ENCODE data around the gene ZNF783.

The ZNF783 gene

DNA sequence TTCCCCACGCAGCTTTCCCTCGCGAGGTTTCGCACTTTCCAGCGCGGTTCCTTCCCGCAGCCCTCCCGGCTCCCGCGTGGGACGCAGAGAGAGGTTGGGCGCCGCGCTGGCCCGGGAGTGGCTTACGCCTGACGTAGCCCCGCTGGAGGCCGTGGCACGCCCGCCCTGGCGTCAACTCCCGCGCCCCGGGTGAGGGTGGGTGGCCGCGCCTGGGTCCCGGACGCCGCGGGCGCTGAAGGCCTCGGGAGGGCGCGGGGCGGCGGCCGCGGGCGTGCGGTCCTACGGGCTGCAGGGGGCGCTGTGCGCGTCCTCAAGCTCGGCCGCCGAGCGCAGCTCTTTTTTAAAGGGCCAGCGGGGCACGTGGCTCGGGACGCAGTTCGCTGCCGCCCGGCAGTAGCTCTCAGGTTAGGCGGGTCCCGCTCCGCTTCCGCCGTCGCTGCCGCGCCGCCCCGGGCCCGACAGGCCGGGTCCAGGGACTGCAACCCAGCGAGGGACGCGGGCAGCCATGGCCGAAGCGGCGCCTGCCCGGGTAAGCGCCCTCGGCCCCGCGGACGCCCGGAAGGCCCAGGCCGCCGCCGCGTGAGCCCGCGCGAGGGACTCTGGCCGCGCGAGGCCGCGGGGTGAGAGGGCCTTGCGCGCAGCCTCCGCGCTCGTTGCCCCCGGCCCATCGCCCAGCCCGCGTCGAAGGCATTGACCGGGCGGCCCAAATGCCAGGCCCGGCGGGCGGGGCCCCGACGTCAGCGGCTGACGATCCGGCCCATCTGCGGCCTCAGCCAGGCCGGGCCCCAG lies at the start of gene ZNF783:
ZNF783 (plus strand) TSS at position 368 of the 789 bp plus-strand sequence; CDS start at position 506, 138 bp downstream.
- CTCF ChIA-PET = interaction anchor here (0.5 to 2.6 kb wide), 18 partner anchors 9 to 1108 kb away, joined by 3 to 14 read pairs (median 3); partner anchors contain the start of gene ZNF282
- POLR2A ChIA-PET = interaction anchor here (0.6 to 4.0 kb wide), 14 partner anchors 9 to 364 kb away, joined by 3 to 24 read pairs (median 6); partner anchors contain the start of genes ZNF282 and ZNF398
- TF ChIP-seq FOXK2 (IDR thresholded peaks at IDR 0.05) (no peak), BHLHE40 (IDR thresholded peaks at IDR 0.05; ENCODE audit: borderline replicate concordance) (no peak), ZNF384 (IDR thresholded peaks at IDR 0.05) (no peak), SP1 (IDR thresholded peaks at IDR 0.05) (no peak), ARNT (IDR thresholded peaks at IDR 0.05) (peak; percentile 44), L3MBTL2 (conservative IDR thresholded peaks at IDR 0.05) (peak; percentile 85), HDGF (IDR thresholded peaks at IDR 0.05; ENCODE audit: borderline replicate concordance) (no peak), TARDBP (IDR thresholded peaks at IDR 0.05) (peak; percentile 85), SUZ12 (IDR thresholded peaks at IDR 0.05) (no peak), ELF4 (IDR thresholded peaks at IDR 0.05) (no peak), FOXA1 (IDR thresholded peaks at IDR 0.05) (no peak), LEF1 (IDR thresholded peaks at IDR 0.05; ENCODE audit: borderline replicate concordance) (peak; percentile 69), FOXM1 (IDR thresholded peaks at IDR 0.05; ENCODE audit: borderline replicate concordance) (peak; percentile 19; the same call in 1 of the 2 replicates), CTBP1 (IDR thresholded peaks at IDR 0.05; ENCODE audit: borderline replicate concordance) (no peak), NFRKB (IDR thresholded peaks at IDR 0.05) (no peak)
- TF ChIP-seq, protein P1, sequence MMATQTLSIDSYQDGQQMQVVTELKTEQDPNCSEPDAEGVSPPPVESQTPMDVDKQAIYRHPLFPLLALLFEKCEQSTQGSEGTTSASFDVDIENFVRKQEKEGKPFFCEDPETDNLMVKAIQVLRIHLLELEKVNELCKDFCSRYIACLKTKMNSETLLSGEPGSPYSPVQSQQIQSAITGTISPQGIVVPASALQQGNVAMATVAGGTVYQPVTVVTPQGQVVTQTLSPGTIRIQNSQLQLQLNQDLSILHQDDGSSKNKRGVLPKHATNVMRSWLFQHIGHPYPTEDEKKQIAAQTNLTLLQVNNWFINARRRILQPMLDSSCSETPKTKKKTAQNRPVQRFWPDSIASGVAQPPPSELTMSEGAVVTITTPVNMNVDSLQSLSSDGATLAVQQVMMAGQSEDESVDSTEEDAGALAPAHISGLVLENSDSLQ (IDR thresholded peaks at IDR 0.05) = no peak
- DNase-seq (ENCODE audit: extremely low spot score) = peak; percentile 98

- ChIA-PET CTCF (interaction anchor here (0.7 kb wide), 1 partner anchor 575 kb away, joined by 3 read pairs; no protein-coding TSS in a partner anchor), POLR2A (interaction anchor here (2.1 kb wide), 1 partner anchor 19 kb away, joined by 11 read pairs; the partner anchor contains the start of gene ZNF282)
- DNase-seq (ENCODE audit: extremely low spot score) = no peak
- TF ChIP-seq FOXK2 (IDR thresholded peaks at IDR 0.05) (no peak), FOXA1 (IDR thresholded peaks at IDR 0.05) (no peak), SUZ12 (IDR thresholded peaks at IDR 0.05) (no peak), FOXM1 (IDR thresholded peaks at IDR 0.05; ENCODE audit: borderline replicate concordance) (no peak), CTBP1 (IDR thresholded peaks at IDR 0.05; ENCODE audit: borderline replicate concordance) (no peak), SP1 (IDR thresholded peaks at IDR 0.05) (no peak), L3MBTL2 (conservative IDR thresholded peaks at IDR 0.05) (no peak), ARNT (IDR thresholded peaks at IDR 0.05) (no peak), ELF4 (IDR thresholded peaks at IDR 0.05) (no peak), HDGF (IDR thresholded peaks at IDR 0.05; ENCODE audit: borderline replicate concordance) (no peak), BHLHE40 (IDR thresholded peaks at IDR 0.05; ENCODE audit: borderline replicate concordance) (no peak)
These were observed 47.8 kb upstream of the ZNF783 start for GRCh38 chr7:149214020-149214720.

GRCh38 chr7:149216402-149216801 lies 45.6 kb upstream of the ZNF783 start:
- POLR2A ChIA-PET = no interaction called here

GRCh38 chr7:149217570-149217969 lies 44.4 kb upstream of the ZNF783 start:
- ChIA-PET POLR2A (no interaction called here), CTCF (no interaction called here)
- TF ChIP-seq SUZ12 (IDR thresholded peaks at IDR 0.05) = no peak
- no peak for TF ChIP-seq ZNF384 (IDR thresholded peaks at IDR 0.05)
- no peak for TF ChIP-seq ELF4 (IDR thresholded peaks at IDR 0.05)
- no peak for TF ChIP-seq FOXA1 (IDR thresholded peaks at IDR 0.05)
- no peak for TF ChIP-seq FOXM1 (IDR thresholded peaks at IDR 0.05; ENCODE audit: borderline replicate concordance)
- no peak for TF ChIP-seq NFRKB (IDR thresholded peaks at IDR 0.05)
- no peak for TF ChIP-seq LEF1 (IDR thresholded peaks at IDR 0.05; ENCODE audit: borderline replicate concordance)
- TF ChIP-seq FOXK2 (IDR thresholded peaks at IDR 0.05) = no peak
- no peak for TF ChIP-seq CTBP1 (IDR thresholded peaks at IDR 0.05; ENCODE audit: borderline replicate concordance)
- TF ChIP-seq HDGF (IDR thresholded peaks at IDR 0.05; ENCODE audit: borderline replicate concordance) = no peak
- TF ChIP-seq ARNT (IDR thresholded peaks at IDR 0.05) = no peak
- TF ChIP-seq, protein P1 (IDR thresholded peaks at IDR 0.05) = no peak
- TF ChIP-seq L3MBTL2 (conservative IDR thresholded peaks at IDR 0.05) = no peak
- TF ChIP-seq TARDBP (IDR thresholded peaks at IDR 0.05) = no peak
- no peak for DNase-seq (ENCODE audit: extremely low spot score)

More at GRCh38 chr7:149216402-149216801, 45.6 kb upstream of the ZNF783 start:
- CTCF ChIA-PET = no interaction called here
- TF ChIP-seq FOXK2 (IDR thresholded peaks at IDR 0.05) (no peak), SUZ12 (IDR thresholded peaks at IDR 0.05) (no peak), LEF1 (IDR thresholded peaks at IDR 0.05; ENCODE audit: borderline replicate concordance) (no peak), CTBP1 (IDR thresholded peaks at IDR 0.05; ENCODE audit: borderline replicate concordance) (no peak), L3MBTL2 (conservative IDR thresholded peaks at IDR 0.05) (no peak), NFRKB (IDR thresholded peaks at IDR 0.05) (no peak), ARNT (IDR thresholded peaks at IDR 0.05) (no peak), TARDBP (IDR thresholded peaks at IDR 0.05) (no peak), BHLHE40 (IDR thresholded peaks at IDR 0.05; ENCODE audit: borderline replicate concordance) (no peak), SP1 (IDR thresholded peaks at IDR 0.05) (no peak), ZNF384 (IDR thresholded peaks at IDR 0.05) (no peak)
- TF ChIP-seq, protein P1 (IDR thresholded peaks at IDR 0.05) = no peak
- no peak for DNase-seq (ENCODE audit: extremely low spot score)

Data from HEK293T (cell line).